Fibroblast of skin of back (primary cell): Measurements from ENCODE around the gene NRXN3.

ENCODE experiments used
- DNase-seq: peaks from one replicate; pipeline ENCODE4 v3.0.0-alpha.2; 2013

The NRXN3 gene

GRCh38 chr14:78243187-78243586 is 73.0 kb downstream of the NRXN3 start:
- DNase-seq: no peak

- DNase-seq: no peak
These were observed 75.1 kb downstream of the NRXN3 start for GRCh38 chr14:78245238-78245637.

GRCh38 chr14:78248501-78249090 is 78.4 kb downstream of the NRXN3 start:
- DNase-seq: no peak

- no peak for DNase-seq
These were observed 81.1 kb downstream of the NRXN3 start for GRCh38 chr14:78251308-78251707.

GRCh38 chr14:78253986-78254385 is 83.8 kb downstream of the NRXN3 start:
- DNase-seq: peak; percentile 50

- DNase-seq: peak; percentile 5
These were observed 84.8 kb downstream of the NRXN3 start for GRCh38 chr14:78254911-78255461.

GRCh38 chr14:78259831-78260230 is 89.7 kb downstream of the NRXN3 start:
- DNase-seq: no peak

- DNase-seq: no peak
These were observed 108.5 kb downstream of the NRXN3 start for GRCh38 chr14:78278464-78279250.

GRCh38 chr14:78282437-78282836 is 112.3 kb downstream of the NRXN3 start:
- DNase-seq: no peak

GRCh38 chr14:78286210-78286609 is 116.0 kb downstream of the NRXN3 start:
- DNase-seq: no peak

- DNase-seq: no peak
These were observed 121.8 kb downstream of the NRXN3 start for GRCh38 chr14:78292003-78292402.

- DNase-seq: no peak
These were observed 127.7 kb downstream of the NRXN3 start for GRCh38 chr14:78297858-78298257.

- DNase-seq: no peak
These were observed 128.1 kb downstream of the NRXN3 start for GRCh38 chr14:78298298-78298697.

GRCh38 chr14:78302841-78303240 is 132.7 kb downstream of the NRXN3 start:
- DNase-seq: no peak

GRCh38 chr14:78307671-78308070 is 137.5 kb downstream of the NRXN3 start:
- DNase-seq: no peak

GRCh38 chr14:78308079-78308478 is 137.9 kb downstream of the NRXN3 start:
- DNase-seq: no peak

GRCh38 chr14:78310272-78310671 is 140.1 kb downstream of the NRXN3 start:
- no peak for DNase-seq

GRCh38 chr14:78313499-78313898 is 143.3 kb downstream of the NRXN3 start:
- DNase-seq: no peak

GRCh38 chr14:78314484-78314883 is 144.3 kb downstream of the NRXN3 start:
- no peak for DNase-seq

- no peak for DNase-seq
These were observed 145.9 kb downstream of the NRXN3 start for GRCh38 chr14:78316052-78316451.

GRCh38 chr14:78316786-78317185 is 146.6 kb downstream of the NRXN3 start:
- no peak for DNase-seq

- no peak for DNase-seq
These were observed 149.2 kb downstream of the NRXN3 start for GRCh38 chr14:78319406-78319805.

GRCh38 chr14:78319887-78320635 is 149.9 kb downstream of the NRXN3 start:
- DNase-seq: no peak
